K562 (cell line): Measurements from ENCODE around the gene RNF115. TPM values are rescaled to one million over a fixed set of nuclear protein-coding genes. Genes with fewer than 3 reads are reported as not detected.

Source experiments
- BACH1 ChIP-seq: fragments of 200-800 bp; sonication (Bioruptor generic); IDR thresholded peaks from 2 replicates; pipeline ENCODE4 v1.6.1; 2016; ENCODE audit warnings: missing genetic modification characterization, missing compliant biosample characterization
- E2F3 ChIP-seq: fragments of 250-450 bp; sonication (Bioruptor Pico); IDR thresholded peaks from 2 replicates; pipeline ENCODE4 v1.4.0; 2020; ENCODE audit warnings: mild to moderate bottlenecking
- ESRRB ChIP-seq: fragments of 250-450 bp; sonication (Bioruptor Pico); IDR thresholded peaks from 2 replicates; pipeline ENCODE4 v1.5.0; 2020; ENCODE audit warnings: mild to moderate bottlenecking, moderate library complexity, borderline replicate concordance
- HDAC1 ChIP-seq, 2 experiments: fragments of 450-650 bp; IDR thresholded peaks; 2 replicates each; pipeline ENCODE4 v1.6.1; 2016 to 2017; ENCODE audit warnings: inconsistent platforms in 1 of 2, mild to moderate bottlenecking in 1 of 2, moderate library complexity in 1 of 2
- NBN ChIP-seq: fragments of 450-650 bp; IDR thresholded peaks from 2 replicates; pipeline ENCODE4 v1.6.1; 2016; ENCODE audit warnings: low read depth, mild to moderate bottlenecking
- PHF8 ChIP-seq: fragments of 200-600 bp; sonication (generic); IDR thresholded peaks from 2 replicates; pipeline ENCODE4 v1.6.1; 2012; ENCODE audit warnings: mixed run types, mild to moderate bottlenecking, inconsistent platforms, low read length, moderate library complexity, borderline replicate concordance
- PTRF ChIP-seq: fragments of 450-650 bp; IDR thresholded peaks from 2 replicates; pipeline ENCODE4 v1.6.1; 2016; ENCODE audit warnings: mild to moderate bottlenecking, missing genetic modification characterization, missing compliant biosample characterization
- RBM25 ChIP-seq: fragments of 200-400 bp; formaldehyde crosslinking; IDR thresholded peaks from 2 replicates; pipeline ENCODE4 v1.6.1; 2018; ENCODE audit warnings: low read length, low read depth, moderate library complexity; ENCODE audit not compliant: severe bottlenecking
- TBL1XR1 ChIP-seq, 2 experiments: IDR thresholded peaks; 2 replicates each; pipeline ENCODE4 v1.6.1; 2012; ENCODE audit warnings: improper control_type of control experiment in 2 of 2, low read length in 2 of 2, mild to moderate bottlenecking in 1 of 2
- YY1 ChIP-seq, 3 experiments: IDR thresholded peaks; 2 replicates each; pipeline ENCODE4 v1.6.1; 2011; ENCODE audit warnings: low read length in 2 of 3, mild to moderate bottlenecking in 2 of 3, moderate library complexity in 2 of 3, borderline replicate concordance in 1 of 3, control low read depth in 1 of 3, low read depth in 1 of 3; ENCODE audit not compliant: insufficient read depth in 3 of 3, insufficient replicate concordance in 2 of 3, control insufficient read depth in 1 of 3, insufficient read length in 1 of 3; ENCODE audit errors: extremely low read depth in 1 of 3
- ZBTB7A ChIP-seq: IDR thresholded peaks from 2 replicates; pipeline ENCODE4 v1.6.1; 2011; ENCODE audit warnings: low read depth, mild to moderate bottlenecking, low read length, moderate library complexity, borderline replicate concordance; ENCODE audit not compliant: control insufficient read depth
- polyA plus RNA-seq, 8 experiments: library from polyadenylated mRNA; depleted of rRNA in 4 of 8; stranded (reverse) in 5 of 8; unstranded in 3 of 8; fragments of >200 nt; fragmentation: Nextera tagmentation in 2 of 8; fragmentation: Illumina TruSeq in 1 of 8; extraction: Ambion mirVana in 2 of 8; extraction: Trizol in 1 of 8; gene quantifications; 2 replicates each; pipeline versions ENCODE4 v1.2.1 to v1.2.3, GENCODE V29; 2011 to 2014; ENCODE audit warnings: inconsistent platforms in 1 of 8, missing spikeins in 1 of 8
- total RNA-seq, 7 experiments: library from RNA; depleted of rRNA in 6 of 7; stranded (reverse); fragments of >200 nt in 6 of 7; fragmentation: Illumina TruSeq in 2 of 7; extraction: Trizol in 2 of 7; gene quantifications; 2 replicates each; pipeline versions ENCODE4 v1.2.1 to v1.2.3, GENCODE V29; 2011 to 2021; ENCODE audit warnings: low replicate concordance in 1 of 7
- TF ChIP-seq, protein P1 (sequence below), 2 experiments: IDR thresholded peaks; 2 replicates each; pipeline ENCODE4 v1.6.1; 2012; ENCODE audit warnings: improper control_type of control experiment in 2 of 2, low read depth in 2 of 2, low read length in 2 of 2, borderline replicate concordance in 1 of 2
- TF ChIP-seq, protein P2 (sequence below): fragments of 150-350 bp; conservative IDR thresholded peaks from 2 replicates; pipeline ENCODE4 v1.6.1; 2014; ENCODE audit warnings: low read length
- TF ChIP-seq, protein P3 (sequence below): IDR thresholded peaks from 3 replicates; pipeline ENCODE4 v1.6.1; 2011; ENCODE audit warnings: borderline replicate concordance, mild to moderate bottlenecking, moderate library complexity; ENCODE audit not compliant: insufficient read length; ENCODE audit errors: extremely low read depth
- TF ChIP-seq, protein P4 (sequence below): sonication (generic); formaldehyde crosslinking; IDR thresholded peaks from 2 replicates; pipeline ENCODE4 v1.8.1; 2023; ENCODE audit warnings: mild to moderate bottlenecking, missing genetic modification reagents

Gene RNF115
- total and polyA plus RNA-seq, 9 of the 15 experiments (the other 6 are each of a cell fraction or from before 2014, with no cell fraction given) = 1.9 to 14.3 (median 9.5) TPM

DNA sequence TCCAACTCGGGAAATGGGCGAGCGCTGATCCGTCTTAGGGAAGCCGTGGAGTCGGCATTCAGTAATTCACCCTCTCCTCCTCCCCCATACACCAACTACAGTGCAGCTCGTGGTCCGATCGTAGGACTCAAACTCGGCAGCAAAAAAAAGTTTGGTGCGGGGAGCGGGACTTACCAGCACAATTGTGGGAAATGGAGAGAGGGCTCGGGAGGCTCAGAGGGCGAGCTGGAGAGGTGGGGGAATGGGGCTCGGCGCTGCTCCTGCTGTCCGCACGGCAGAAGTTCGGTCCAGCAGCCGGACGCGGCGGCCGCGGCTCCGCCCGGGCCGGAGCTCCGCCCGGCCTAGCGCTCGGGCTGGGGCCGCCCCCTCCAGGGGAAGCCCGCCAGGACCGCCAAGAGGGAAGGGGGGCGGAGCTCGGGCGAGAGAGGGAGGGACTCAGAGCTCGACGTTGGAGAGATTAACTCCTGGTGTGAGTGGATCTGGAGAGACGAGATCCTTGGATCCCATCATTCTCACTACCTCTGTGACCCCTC, 35.7 kb upstream of the RNF115 start (continued):
- TF ChIP-seq, protein P1, sequence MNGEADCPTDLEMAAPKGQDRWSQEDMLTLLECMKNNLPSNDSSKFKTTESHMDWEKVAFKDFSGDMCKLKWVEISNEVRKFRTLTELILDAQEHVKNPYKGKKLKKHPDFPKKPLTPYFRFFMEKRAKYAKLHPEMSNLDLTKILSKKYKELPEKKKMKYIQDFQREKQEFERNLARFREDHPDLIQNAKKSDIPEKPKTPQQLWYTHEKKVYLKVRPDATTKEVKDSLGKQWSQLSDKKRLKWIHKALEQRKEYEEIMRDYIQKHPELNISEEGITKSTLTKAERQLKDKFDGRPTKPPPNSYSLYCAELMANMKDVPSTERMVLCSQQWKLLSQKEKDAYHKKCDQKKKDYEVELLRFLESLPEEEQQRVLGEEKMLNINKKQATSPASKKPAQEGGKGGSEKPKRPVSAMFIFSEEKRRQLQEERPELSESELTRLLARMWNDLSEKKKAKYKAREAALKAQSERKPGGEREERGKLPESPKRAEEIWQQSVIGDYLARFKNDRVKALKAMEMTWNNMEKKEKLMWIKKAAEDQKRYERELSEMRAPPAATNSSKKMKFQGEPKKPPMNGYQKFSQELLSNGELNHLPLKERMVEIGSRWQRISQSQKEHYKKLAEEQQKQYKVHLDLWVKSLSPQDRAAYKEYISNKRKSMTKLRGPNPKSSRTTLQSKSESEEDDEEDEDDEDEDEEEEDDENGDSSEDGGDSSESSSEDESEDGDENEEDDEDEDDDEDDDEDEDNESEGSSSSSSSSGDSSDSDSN (IDR thresholded peaks at IDR 0.05; ENCODE audit: borderline replicate concordance in 1 of 2, low read depth in 2 of 2, low read length in 2 of 2) = peak; percentile 50 to 90; a peak in 2 of 4 replicates
- TF ChIP-seq ZBTB7A (peak; percentile 46; the same call in 1 of the 2 replicates), NBN (0 out of 2 replicates have a peak, but pooled peaks have one; percentile 12), TBL1XR1 (IDR thresholded peaks at IDR 0.05; ENCODE audit: low read length in 2 of 2) (peak in 1 of 2 experiments; percentile 4; a peak in 1 of 4 replicates), HDAC1 (IDR thresholded peaks at IDR 0.05) (peak in 1 of 2 experiments; percentile 42; a peak in 1 of 4 replicates), E2F3 (0 out of 2 replicates have a peak, but pooled peaks have one; percentile 7), YY1 (IDR thresholded peaks at IDR 0.05; ENCODE audit: borderline replicate concordance in 1 of 3, control insufficient read depth in 1 of 3, extremely low read depth in 1 of 3, insufficient read depth in 3 of 3, insufficient read length in 1 of 3, insufficient replicate concordance in 2 of 3, low read depth in 1 of 3, low read length in 2 of 3) (peak in 2 of 3 experiments; percentile 14 to 64), ESRRB (CRISPR knock-in tag) (no peak), PTRF (no peak), BACH1 (tag) (no peak), PHF8 (peak; percentile 72; the same call in 1 of the 2 replicates), RBM25 (no peak)
- TF ChIP-seq, protein P2, sequence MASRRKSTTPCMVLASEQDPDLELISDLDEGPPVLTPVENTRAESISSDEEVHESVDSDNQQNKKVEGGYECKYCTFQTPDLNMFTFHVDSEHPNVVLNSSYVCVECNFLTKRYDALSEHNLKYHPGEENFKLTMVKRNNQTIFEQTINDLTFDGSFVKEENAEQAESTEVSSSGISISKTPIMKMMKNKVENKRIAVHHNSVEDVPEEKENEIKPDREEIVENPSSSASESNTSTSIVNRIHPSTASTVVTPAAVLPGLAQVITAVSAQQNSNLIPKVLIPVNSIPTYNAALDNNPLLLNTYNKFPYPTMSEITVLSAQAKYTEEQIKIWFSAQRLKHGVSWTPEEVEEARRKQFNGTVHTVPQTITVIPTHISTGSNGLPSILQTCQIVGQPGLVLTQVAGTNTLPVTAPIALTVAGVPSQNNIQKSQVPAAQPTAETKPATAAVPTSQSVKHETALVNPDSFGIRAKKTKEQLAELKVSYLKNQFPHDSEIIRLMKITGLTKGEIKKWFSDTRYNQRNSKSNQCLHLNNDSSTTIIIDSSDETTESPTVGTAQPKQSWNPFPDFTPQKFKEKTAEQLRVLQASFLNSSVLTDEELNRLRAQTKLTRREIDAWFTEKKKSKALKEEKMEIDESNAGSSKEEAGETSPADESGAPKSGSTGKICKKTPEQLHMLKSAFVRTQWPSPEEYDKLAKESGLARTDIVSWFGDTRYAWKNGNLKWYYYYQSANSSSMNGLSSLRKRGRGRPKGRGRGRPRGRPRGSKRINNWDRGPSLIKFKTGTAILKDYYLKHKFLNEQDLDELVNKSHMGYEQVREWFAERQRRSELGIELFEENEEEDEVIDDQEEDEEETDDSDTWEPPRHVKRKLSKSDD = no peak
- TF ChIP-seq, protein P3, sequence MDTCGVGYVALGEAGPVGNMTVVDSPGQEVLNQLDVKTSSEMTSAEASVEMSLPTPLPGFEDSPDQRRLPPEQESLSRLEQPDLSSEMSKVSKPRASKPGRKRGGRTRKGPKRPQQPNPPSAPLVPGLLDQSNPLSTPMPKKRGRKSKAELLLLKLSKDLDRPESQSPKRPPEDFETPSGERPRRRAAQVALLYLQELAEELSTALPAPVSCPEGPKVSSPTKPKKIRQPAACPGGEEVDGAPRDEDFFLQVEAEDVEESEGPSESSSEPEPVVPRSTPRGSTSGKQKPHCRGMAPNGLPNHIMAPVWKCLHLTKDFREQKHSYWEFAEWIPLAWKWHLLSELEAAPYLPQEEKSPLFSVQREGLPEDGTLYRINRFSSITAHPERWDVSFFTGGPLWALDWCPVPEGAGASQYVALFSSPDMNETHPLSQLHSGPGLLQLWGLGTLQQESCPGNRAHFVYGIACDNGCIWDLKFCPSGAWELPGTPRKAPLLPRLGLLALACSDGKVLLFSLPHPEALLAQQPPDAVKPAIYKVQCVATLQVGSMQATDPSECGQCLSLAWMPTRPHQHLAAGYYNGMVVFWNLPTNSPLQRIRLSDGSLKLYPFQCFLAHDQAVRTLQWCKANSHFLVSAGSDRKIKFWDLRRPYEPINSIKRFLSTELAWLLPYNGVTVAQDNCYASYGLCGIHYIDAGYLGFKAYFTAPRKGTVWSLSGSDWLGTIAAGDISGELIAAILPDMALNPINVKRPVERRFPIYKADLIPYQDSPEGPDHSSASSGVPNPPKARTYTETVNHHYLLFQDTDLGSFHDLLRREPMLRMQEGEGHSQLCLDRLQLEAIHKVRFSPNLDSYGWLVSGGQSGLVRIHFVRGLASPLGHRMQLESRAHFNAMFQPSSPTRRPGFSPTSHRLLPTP = no peak
- TF ChIP-seq, protein P4, sequence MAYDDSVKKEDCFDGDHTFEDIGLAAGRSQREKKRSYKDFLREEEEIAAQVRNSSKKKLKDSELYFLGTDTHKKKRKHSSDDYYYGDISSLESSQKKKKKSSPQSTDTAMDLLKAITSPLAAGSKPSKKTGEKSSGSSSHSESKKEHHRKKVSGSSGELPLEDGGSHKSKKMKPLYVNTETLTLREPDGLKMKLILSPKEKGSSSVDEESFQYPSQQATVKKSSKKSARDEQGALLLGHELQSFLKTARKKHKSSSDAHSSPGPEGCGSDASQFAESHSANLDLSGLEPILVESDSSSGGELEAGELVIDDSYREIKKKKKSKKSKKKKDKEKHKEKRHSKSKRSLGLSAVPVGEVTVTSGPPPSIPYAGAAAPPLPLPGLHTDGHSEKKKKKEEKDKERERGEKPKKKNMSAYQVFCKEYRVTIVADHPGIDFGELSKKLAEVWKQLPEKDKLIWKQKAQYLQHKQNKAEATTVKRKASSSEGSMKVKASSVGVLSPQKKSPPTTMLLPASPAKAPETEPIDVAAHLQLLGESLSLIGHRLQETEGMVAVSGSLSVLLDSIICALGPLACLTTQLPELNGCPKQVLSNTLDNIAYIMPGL = no peak
